ENCODE results near the gene BEST1. TPM values are rescaled to one million over a fixed set of nuclear protein-coding genes. Genes with fewer than 3 reads are reported as not detected.

Gene BEST1
- polyA plus RNA-seq, 1 donor from 2014 or later: 6.4 TPM

- TF ChIP-seq REST (IDR thresholded peaks at IDR 0.05; ENCODE audit: borderline replicate concordance): no peak
- no peak for TF ChIP-seq POLR2AphosphoS5 (IDR thresholded peaks at IDR 0.05)
- TF ChIP-seq SMC3 (conservative IDR thresholded peaks at IDR 0.05; ENCODE audit: poor library complexity): no peak
- TF ChIP-seq RAD21 (conservative IDR thresholded peaks at IDR 0.05): no peak
- TF ChIP-seq EZH2 (IDR thresholded peaks at IDR 0.05; ENCODE audit: borderline replicate concordance, insufficient read depth, low read length, poor library complexity, severe bottlenecking): no peak
- no peak for TF ChIP-seq EP300 (conservative IDR thresholded peaks at IDR 0.05; ENCODE audit: poor library complexity, severe bottlenecking)
- TF ChIP-seq TAF1 (IDR thresholded peaks at IDR 0.05; ENCODE audit: low read depth): no peak
- no peaks in the 10 kb centered on the region for H3K79me2 ChIP-seq (replicated peaks; ENCODE audit: insufficient read depth, low read length)
- H3K9ac ChIP-seq (ENCODE audit: low read length): no peak overlapping the region
- no peaks in the 10 kb centered on the region for H3K9me3 ChIP-seq (ENCODE audit: low read length)
- no peaks in the 10 kb centered on the region for H3K27me3 ChIP-seq (ENCODE audit: insufficient read depth, low read depth, low read length)
- H3K4me2 ChIP-seq (ENCODE audit: low read length): no peak overlapping the region
- H2AFZ ChIP-seq (ENCODE audit: low read depth, low read length): no peak overlapping the region
- no peaks in the 10 kb centered on the region for H4K20me1 ChIP-seq (ENCODE audit: insufficient read depth)
- no peaks in the 10 kb centered on the region for H3K36me3 ChIP-seq (ENCODE audit: insufficient read depth, low read length)
- H3K27ac ChIP-seq (ENCODE audit: low read length): no peak overlapping the region
- H3K9me2 ChIP-seq (ENCODE audit: insufficient read depth, low read length): no peaks in the 10 kb centered on the region
- H3K4me3 ChIP-seq (ENCODE audit: low read length): no peak overlapping the region
- no peaks in the 10 kb centered on the region for H3F3A ChIP-seq (ENCODE audit: insufficient read depth, low read length, poor library complexity, severe bottlenecking)
Observed at GRCh38 chr11:61974766-61975631, 24.8 kb downstream of the BEST1 start.

DNA sequence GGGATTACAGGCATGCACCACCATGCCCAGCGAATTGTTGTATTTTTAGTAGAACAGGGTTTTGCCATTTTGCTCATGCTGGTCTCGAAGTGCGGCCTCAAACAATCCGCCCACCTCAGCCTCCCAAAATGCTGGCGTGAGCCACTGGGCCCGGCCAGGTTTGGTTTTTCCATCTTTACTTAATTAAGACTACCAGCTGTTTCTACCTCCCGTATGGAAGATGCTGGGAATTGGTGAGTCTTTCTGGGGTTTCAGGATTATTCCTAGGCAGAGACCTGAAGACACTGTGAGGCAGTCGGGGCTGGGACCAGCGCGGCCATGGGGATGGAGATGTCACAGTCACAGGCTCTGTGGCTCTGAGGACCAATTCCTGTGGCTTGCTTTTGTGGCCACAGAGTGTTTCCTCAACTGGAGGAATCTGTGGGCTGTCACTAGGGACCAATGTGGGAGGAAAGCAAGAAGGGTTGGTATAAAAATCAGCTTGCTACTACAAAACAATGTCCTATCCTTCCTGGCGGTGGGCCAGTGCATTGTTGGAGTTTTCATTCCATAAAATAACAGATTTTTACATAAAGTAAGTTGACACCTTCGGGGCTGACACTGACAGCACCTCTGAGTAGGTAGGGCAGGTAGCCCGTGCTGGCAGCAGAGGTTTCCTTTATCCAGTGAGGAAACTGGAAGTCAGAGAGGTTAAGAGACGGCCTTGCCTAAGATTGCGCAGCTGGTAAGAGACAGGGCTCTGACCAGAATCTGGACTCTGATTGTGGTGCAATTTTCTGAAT, 25.7 kb downstream of the BEST1 start:
- H3K4me2 ChIP-seq (ENCODE audit: low read length): no peak overlapping the region
- H3K79me2 ChIP-seq (replicated peaks; ENCODE audit: insufficient read depth, low read length): no peaks in the 10 kb centered on the region
- H3K27ac ChIP-seq (ENCODE audit: low read length): no peak overlapping the region
- TF ChIP-seq TAF1 (IDR thresholded peaks at IDR 0.05; ENCODE audit: low read depth) (no peak), REST (IDR thresholded peaks at IDR 0.05; ENCODE audit: borderline replicate concordance) (no peak), RAD21 (conservative IDR thresholded peaks at IDR 0.05) (no peak), SMC3 (conservative IDR thresholded peaks at IDR 0.05; ENCODE audit: poor library complexity) (no peak), MXI1 (conservative IDR thresholded peaks at IDR 0.05; ENCODE audit: poor library complexity, severe bottlenecking) (no peak), EP300 (conservative IDR thresholded peaks at IDR 0.05; ENCODE audit: poor library complexity, severe bottlenecking) (no peak), POLR2AphosphoS5 (IDR thresholded peaks at IDR 0.05) (no peak), CTCF (IDR thresholded peaks at IDR 0.05; ENCODE audit: poor library complexity, severe bottlenecking) (no peak), EZH2 (IDR thresholded peaks at IDR 0.05; ENCODE audit: borderline replicate concordance, insufficient read depth, low read length, poor library complexity, severe bottlenecking) (no peak)
- H2AFZ ChIP-seq (ENCODE audit: low read depth, low read length): no peak overlapping the region
- H3F3A ChIP-seq (ENCODE audit: insufficient read depth, low read length, poor library complexity, severe bottlenecking): no peaks in the 10 kb centered on the region
- H3K27me3 ChIP-seq (ENCODE audit: insufficient read depth, low read depth, low read length): no peaks in the 10 kb centered on the region
- no peaks in the 10 kb centered on the region for H3K9me3 ChIP-seq (ENCODE audit: low read length)
- H3K9ac ChIP-seq (ENCODE audit: low read length): no peak overlapping the region
- H4K20me1 ChIP-seq (ENCODE audit: insufficient read depth): no peaks in the 10 kb centered on the region
- H3K36me3 ChIP-seq (ENCODE audit: insufficient read depth, low read length): no peaks in the 10 kb centered on the region
- H3K9me2 ChIP-seq (ENCODE audit: insufficient read depth, low read length): no peaks in the 10 kb centered on the region
- H3K4me3 ChIP-seq (ENCODE audit: low read length): no peak overlapping the region
